ENCODE data around the gene UBE2J2. TPM values are rescaled to one million over a fixed set of nuclear protein-coding genes. Genes with fewer than 3 reads are reported as not detected.

The UBE2J2 gene
- total RNA-seq, 1 experiment from 2014 or later = 83.4 TPM

GRCh38 chr1:1294250-1294890 is 20.7 kb upstream of the UBE2J2 start:
- H3K9me3 Mint-ChIP-seq = peaks cover 2 to 7% of the 10 kb centered on the region in 2 experiments; a peak in 2 of 5 replicates
- no peak overlapping the region for H3K14ac ChIP-seq (ENCODE audit: insufficient read depth, low read length)
- no peaks in the 10 kb centered on the region for H3K4me1 ChIP-seq (ENCODE audit: insufficient read depth, low read length)
- no peaks in the 10 kb centered on the region for H3K79me1 ChIP-seq (ENCODE audit: insufficient read depth, low read depth, low read length, poor library complexity, severe bottlenecking)
- peaks cover 4% of the 10 kb centered on the region for H3K23me2 ChIP-seq (ENCODE audit: insufficient read length, low read depth, low read length, poor library complexity, severe bottlenecking)
- DNase-seq = no peak
- no peak overlapping the region for H2AK5ac ChIP-seq (ENCODE audit: insufficient read length, low read length)
- peaks cover 2% of the 10 kb centered on the region for H3K27me3 Mint-ChIP-seq (ENCODE audit: low read depth)
- no peak overlapping the region for H3K27ac ChIP-seq (ENCODE audit: insufficient read length, low read depth, low read length)
- H3K79me2 ChIP-seq (ENCODE audit: insufficient read depth, low read length) = no peaks in the 10 kb centered on the region
- no peaks in the 10 kb centered on the region for H4K20me1 ChIP-seq (ENCODE audit: control insufficient read depth, insufficient read depth, insufficient read length)
- no peak overlapping the region for H2BK12ac ChIP-seq (ENCODE audit: insufficient read length, low read depth, low read length)
- peak overlapping the region; percentile 27 for H3K4me2 ChIP-seq (ENCODE audit: insufficient read depth, insufficient read length, low read length)
- H2BK20ac ChIP-seq (ENCODE audit: low read depth, low read length, poor library complexity, severe bottlenecking) = no peak overlapping the region
- no peak overlapping the region for H3T11ph ChIP-seq (ENCODE audit: low read length)
- H4K5ac ChIP-seq (ENCODE audit: insufficient read length, low read depth, low read length) = no peak overlapping the region
- H3K4ac ChIP-seq (ENCODE audit: low read depth, low read length) = no peak overlapping the region
- no peaks in the 10 kb centered on the region for H3K36me3 Mint-ChIP-seq (ENCODE audit: insufficient read depth in 1 of 3, low read depth in 3 of 3)
- no peak overlapping the region for H3K56ac ChIP-seq (ENCODE audit: insufficient read length, low read depth, low read length)
- no peaks in the 10 kb centered on the region for H3K9me3 ChIP-seq (ENCODE audit: control insufficient read depth, low read depth, low read length)
- H2BK5ac ChIP-seq (ENCODE audit: insufficient read length, low read length) = no peak overlapping the region
- no peak overlapping the region for H4K91ac ChIP-seq (ENCODE audit: insufficient read length, low read depth, low read length)
- H2BK15ac ChIP-seq (ENCODE audit: low read depth, low read length) = no peak overlapping the region
- H3K27ac Mint-ChIP-seq = no peak overlapping the region
- H4K8ac ChIP-seq (replicated peaks; ENCODE audit: insufficient read length, low read depth, low read length) = no peak overlapping the region
- H3K23ac ChIP-seq (ENCODE audit: insufficient read length, low read depth, low read length) = no peak overlapping the region
- no peak overlapping the region for H3K9ac ChIP-seq (ENCODE audit: extremely low read depth, insufficient read length, low read length)
- no peak overlapping the region for H3K4me3 Mint-ChIP-seq
- H2BK120ac ChIP-seq (ENCODE audit: low read depth, low read length, poor library complexity, severe bottlenecking) = no peak overlapping the region
- H2AFZ ChIP-seq (ENCODE audit: low read length) = no peak overlapping the region
- H3K18ac ChIP-seq (ENCODE audit: insufficient read length, low read depth, low read length) = no peak overlapping the region
- H3K27me3 ChIP-seq (ENCODE audit: insufficient read depth, low read length) = no peaks in the 10 kb centered on the region
- WGBS (ENCODE audit: extremely low coverage, insufficient read length, low lambda C conversion rate) = no CpG with 5 or more reads among the region's 58 CpGs
- no peak for TF ChIP-seq CTCF (conservative IDR thresholded peaks at IDR 0.05)
- H3K4me1 Mint-ChIP-seq = peaks cover 0 to 9% of the 10 kb centered on the region in 2 experiments; a peak in 2 of 4 replicates

Measured in H9 (cell line).